Measurements from ENCODE around the gene ADGRG7. TPM values are rescaled to one million over a fixed set of nuclear protein-coding genes. Genes with fewer than 3 reads are reported as not detected.
"Not testable (repeated sequence)": the region's sequence is repeated elsewhere in the genome, so short reads cannot be mapped to it uniquely, and the experiment has no call there.

ADGRG7 gene
- total and polyA plus RNA-seq, 8 donors: 0.12 TPM; not detected in 7

GRCh38 chr3:100650651-100651619 lies 41.5 kb downstream of the ADGRG7 start:
- DNase-seq (no peak), FAIRE-seq (no peak), ATAC-seq (peak in 3 of 4 donors; percentile 37 to 76 (median 53))
- Histone ChIP-seq H3K4me1 (no peaks in the 10 kb centered on the region), H3K4me3 (no peak overlapping the region), H3K9me3 (no peaks in the 10 kb centered on the region), H3K27ac (peak overlapping the region in 2 of 4 donors; percentile 9), H3K27me3 (no peaks in the 10 kb centered on the region), H3K36me3 (no peaks in the 10 kb centered on the region)
- TF ChIP-seq CTCF (IDR thresholded peaks at IDR 0.05): no peak
- 21 to 29% methylated on average over 4 of the region's 4 CpGs for WGBS, 2 donors
- intact Hi-C loops (cut with DNase I): no loop called here

GRCh38 chr3:100653604-100654294 lies 44.3 kb downstream of the ADGRG7 start:
- Histone ChIP-seq H3K4me1 (no peaks in the 10 kb centered on the region), H3K9me3 (no peaks in the 10 kb centered on the region), H3K36me3 (no peaks in the 10 kb centered on the region), H3K27me3 (no peaks in the 10 kb centered on the region), H3K27ac (no peak overlapping the region), H3K4me3 (no peak overlapping the region)
- DNase-seq (no peak), FAIRE-seq (no peak), ATAC-seq (no peak)
- 87 to 89% methylated on average over 13 of the region's 13 CpGs for WGBS, 2 donors
- intact Hi-C loops (cut with DNase I): no loop called here
- no peak for TF ChIP-seq CTCF (IDR thresholded peaks at IDR 0.05)

- WGBS, 2 donors: 53 to 71% methylated on average over 2 of the region's 2 CpGs
Observed at GRCh38 chr3:100656945-100657344, 47.5 kb downstream of the ADGRG7 start.

GRCh38 chr3:100661294-100661693 lies 51.9 kb downstream of the ADGRG7 start:
- H3K9me3 ChIP-seq; H3K4me1 ChIP-seq; FAIRE-seq; H3K27me3 ChIP-seq; H3K4me3 ChIP-seq; ATAC-seq; intact Hi-C loops (cut with DNase I); H3K36me3 ChIP-seq; DNase-seq; H3K27ac ChIP-seq: not testable (repeated sequence)

More at GRCh38 chr3:100656945-100657344, 47.5 kb downstream of the ADGRG7 start:
- ATAC-seq: no peak
- no peak for FAIRE-seq
- H3K36me3 ChIP-seq: no peaks in the 10 kb centered on the region
- no peak overlapping the region for H3K4me3 ChIP-seq
- intact Hi-C loops (cut with DNase I): no loop called here
- TF ChIP-seq CTCF (IDR thresholded peaks at IDR 0.05): no peak
- H3K9me3 ChIP-seq: no peaks in the 10 kb centered on the region
- DNase-seq: no peak
- no peaks in the 10 kb centered on the region for H3K27me3 ChIP-seq
- no peaks in the 10 kb centered on the region for H3K4me1 ChIP-seq
- H3K27ac ChIP-seq: no peak overlapping the region

GRCh38 chr3:100662113-100662823 lies 52.9 kb downstream of the ADGRG7 start:
- WGBS, 2 donors: 54 to 66% methylated on average over 2 of the region's 2 CpGs
- Histone ChIP-seq H3K27ac (no peak overlapping the region), H3K4me3 (no peak overlapping the region), H3K27me3 (no peaks in the 10 kb centered on the region), H3K9me3 (no peaks in the 10 kb centered on the region), H3K4me1 (no peaks in the 10 kb centered on the region), H3K36me3 (no peaks in the 10 kb centered on the region)
- no peak for TF ChIP-seq CTCF (IDR thresholded peaks at IDR 0.05)
- DNase-seq: no peak
- ATAC-seq: no peak
- FAIRE-seq: no peak
- intact Hi-C loops (cut with DNase I): no loop called here

Data from pancreas (tissue), 10 donors.